ENCODE data around the gene ETV5. TPM values are rescaled to one million over a fixed set of nuclear protein-coding genes. Genes with fewer than 3 reads are reported as not detected.

Gene ETV5
- polyA plus RNA-seq, 1 donor: 29.3 TPM

DNA sequence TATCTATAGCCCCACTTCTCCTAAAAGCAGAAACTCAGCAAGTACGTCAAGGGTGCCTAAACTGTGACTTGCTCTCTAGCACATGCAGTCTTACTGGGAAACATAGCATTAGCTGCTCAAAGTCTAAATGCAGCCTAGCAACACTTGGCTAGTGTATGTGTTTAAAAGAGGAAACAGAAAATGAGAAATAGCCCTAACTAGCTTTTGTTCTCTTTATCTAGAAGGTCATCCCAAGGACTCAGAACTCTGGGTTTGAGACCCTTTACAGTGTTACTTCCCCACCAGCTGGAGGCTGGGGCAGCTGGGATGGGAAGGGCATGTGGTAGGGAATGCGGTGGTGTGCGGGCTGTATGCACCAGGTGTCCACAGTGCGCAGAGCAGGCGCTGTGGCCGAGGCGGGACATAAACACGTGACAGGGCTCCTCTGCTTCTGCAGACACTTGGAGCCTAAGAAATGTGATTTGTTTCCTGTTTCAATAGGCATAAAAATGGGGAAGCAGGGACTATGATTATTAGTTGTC is 13.3 kb downstream of the ETV5 start:
- DNase-seq (ENCODE audit: low read depth): no peak

DNA sequence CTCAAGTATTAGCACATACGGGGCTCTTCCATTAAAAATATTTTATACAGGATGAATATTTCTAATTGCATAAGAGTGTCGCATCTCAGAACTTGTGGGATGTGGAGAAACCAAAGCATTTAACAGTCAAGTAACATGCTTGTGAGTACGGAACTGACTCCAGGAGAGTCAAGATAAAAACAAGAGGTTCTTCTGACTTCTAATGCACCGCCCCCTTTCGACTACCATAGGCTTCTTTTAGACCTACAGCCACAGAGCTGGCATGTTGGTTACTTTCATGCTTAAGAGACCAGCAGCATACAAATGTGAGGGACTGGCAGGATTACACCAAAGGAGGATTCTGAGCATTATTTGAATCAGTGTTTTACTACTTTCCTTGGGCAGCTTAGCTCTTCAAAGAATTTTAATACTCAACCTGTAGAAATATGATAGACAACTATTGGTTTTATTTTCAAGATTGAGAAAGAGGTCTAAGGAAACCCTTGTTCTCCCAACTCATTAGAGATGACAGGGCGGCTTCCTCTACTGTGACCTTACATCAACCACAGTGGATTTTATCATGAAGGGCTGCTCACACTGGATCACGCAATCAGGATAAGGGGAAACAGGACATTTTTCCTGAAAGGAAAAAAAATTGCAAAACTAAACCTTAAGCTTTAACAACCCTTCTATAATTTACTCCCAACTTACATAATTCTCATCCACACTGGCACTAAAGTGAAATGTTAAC is 14.0 kb downstream of the ETV5 start:
- DNase-seq (ENCODE audit: low read depth): no peak

DNA sequence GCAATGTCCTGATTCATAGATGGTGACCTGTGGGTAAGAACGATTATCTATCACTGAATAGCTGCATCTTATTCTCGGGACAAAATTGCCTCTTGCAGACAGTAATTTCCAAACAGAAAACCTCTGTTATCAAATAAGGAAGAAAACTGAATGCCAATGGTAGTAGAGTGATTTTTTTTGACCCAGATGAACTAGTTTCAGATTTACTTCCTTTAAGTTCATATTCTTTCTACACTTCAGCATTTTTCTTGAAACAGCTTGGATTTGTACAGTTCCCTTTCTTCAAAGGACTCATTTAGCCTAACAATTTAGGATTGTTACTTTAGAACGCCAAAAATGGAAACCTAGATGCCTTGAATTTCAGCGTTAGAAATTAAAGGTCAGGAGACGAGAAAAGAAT is 14.6 kb downstream of the ETV5 start:
- no peak for DNase-seq (ENCODE audit: low read depth)

DNA sequence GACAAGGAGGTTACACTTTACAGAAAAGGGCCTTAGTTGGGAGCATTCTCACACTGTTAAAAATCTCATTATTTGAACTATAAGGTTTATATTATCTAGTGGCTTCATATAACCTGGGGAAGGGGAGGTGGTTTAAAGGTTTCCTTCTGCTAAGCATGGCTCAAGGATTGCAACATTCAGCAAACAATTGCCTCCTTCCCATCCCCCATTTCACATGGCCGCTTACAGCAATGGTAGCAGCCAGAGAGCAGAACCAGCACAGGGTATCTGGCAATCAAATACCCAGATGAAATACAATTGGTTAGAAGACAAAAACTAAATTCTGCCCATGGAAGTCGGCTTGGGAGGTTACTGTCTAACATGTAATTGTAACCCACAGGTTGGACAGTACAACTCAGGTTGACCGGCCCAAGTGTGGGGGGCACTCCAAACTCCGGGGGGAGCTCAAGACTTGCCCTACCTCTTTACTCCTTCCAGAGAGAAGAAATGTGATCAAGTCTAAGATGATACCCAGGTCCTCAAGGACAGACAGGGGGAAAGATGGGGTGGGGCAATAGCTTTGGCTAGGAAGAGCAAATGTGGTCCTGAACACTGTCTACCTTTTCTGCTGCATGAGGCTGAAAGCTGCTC is 15.5 kb downstream of the ETV5 start:
- no peak for DNase-seq (ENCODE audit: low read depth)

DNA sequence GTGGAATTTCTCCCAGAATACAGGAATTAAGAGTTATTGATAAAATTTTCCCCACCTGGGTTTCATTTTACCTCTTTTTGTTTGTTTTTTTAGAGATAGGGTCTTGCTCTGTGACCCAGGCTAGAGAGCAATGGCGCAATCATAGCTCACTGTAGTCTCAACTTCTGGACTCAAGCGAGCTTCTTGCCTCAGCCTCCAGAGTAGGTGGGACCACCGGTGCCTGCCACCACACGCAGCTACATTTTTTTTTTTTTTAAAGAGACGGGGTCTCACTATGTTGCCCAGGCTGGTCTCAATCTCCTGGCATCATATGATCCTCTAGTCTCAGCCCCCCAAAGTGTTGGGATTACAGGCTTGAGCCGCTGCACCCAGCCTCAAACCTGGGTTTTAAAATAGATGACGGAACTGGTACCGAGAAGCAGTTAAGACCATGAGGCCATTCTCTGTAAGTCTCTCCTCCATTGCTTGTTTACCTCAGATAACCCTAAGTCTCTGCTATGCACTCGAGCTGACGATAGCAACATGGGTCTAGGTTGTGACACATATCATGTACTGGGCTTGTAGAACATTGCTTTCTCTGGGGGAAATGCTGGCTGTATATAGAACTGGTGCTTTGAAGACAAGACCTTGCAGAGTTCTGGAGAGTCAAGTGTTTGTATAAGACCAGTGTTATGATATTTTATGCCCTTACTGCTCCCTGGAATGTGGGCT is 16.4 kb downstream of the ETV5 start:
- no peak for DNase-seq (ENCODE audit: low read depth)

DNA sequence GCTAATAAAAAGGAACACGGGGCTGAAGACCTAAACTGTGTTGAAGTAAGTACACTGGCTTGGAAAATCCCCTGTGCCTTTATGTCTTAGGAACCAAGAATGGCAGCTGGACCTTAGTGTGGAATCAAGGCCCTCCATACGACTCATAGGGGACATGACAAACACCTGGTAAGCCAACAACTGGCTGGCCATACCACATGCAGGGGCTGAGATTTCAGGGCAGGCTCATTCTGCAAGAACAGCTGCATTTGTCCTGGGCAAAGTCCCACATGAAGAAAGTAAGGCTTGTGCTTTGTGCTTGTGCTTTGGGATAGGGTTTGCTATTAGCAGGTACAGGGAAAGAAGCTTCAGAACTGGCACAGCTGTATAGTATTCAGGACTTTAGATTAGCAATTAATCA is 18.0 kb downstream of the ETV5 start:
- DNase-seq (ENCODE audit: low read depth): no peak

DNA sequence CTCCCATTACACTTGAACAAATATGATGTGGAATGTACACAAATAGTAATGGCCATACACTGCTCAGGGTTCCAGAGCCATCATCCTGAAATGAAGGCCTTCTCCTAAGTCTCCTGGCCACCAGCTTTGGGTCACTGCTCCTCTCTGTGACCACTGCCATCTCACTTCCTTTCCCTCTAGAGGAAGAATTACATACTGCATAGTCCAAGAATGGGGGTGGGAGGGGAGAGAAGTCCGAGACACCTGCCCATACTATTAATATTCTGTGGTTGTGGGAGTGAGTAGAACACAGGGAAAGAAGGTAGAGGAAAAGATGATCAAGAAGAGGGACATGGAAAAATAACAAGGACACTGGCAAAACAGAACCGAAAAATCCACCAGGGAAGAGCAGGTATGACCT is 20.6 kb downstream of the ETV5 start:
- no peak for DNase-seq (ENCODE audit: low read depth)

DNA sequence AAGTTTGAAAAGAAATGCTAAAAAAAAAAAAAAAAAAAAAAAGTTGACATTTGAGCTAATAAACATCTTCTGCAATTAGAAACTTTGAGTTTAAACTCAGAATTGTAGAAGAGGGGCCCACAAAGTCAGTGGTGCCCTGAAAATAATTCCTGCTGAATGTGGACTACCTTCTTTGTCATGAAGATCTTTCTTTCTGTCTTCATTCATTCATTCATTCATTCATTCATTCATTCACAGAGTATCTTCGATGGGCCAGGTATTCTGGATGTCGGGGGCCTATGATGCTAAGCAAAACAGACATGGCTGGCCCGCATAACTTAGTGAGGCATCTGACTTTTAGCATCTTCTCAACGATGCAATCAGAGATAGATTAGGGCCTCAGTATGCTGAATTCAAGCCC is 24.6 kb downstream of the ETV5 start:
- DNase-seq (ENCODE audit: low read depth): no peak

DNA sequence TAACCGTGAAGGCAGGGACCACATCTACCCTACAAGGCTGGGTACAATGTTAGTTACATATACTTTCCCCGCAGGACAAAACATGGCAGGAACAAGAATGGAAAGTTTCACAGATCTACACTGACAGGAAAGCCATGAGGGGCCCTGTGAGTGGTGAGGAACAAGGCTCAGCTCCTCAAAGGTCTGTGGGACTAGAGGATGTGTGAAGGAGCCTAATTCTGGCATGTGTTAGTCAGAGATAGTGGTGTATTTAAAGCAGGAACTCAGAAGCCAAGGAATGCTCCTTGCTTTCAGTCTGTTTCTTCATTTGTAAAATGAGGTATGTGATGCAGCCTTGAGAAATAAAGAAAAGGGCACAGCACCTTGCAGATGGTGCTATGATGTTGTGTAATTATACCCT is 25.1 kb downstream of the ETV5 start:
- DNase-seq (ENCODE audit: low read depth): no peak

DNA sequence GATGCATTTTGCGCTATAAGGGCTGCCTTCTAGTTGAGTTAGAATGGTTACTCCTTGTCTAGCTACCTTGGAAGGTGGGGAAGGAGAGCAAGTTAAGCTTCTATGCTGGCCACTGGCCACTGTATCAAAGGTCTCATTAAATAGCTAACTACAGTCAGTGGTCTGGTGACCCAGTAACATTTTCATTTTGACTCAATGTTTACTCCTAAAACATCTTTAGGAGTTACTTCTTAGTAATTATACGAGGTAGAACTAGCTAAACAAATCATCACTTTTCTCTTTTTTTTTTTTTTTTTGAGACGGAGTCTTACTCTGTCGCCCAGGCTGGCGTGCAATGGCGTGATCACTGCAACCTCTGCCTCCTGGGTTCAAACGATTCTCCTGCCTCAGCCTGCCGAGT is 26.7 kb downstream of the ETV5 start:
- no peak for DNase-seq (ENCODE audit: low read depth)

DNA sequence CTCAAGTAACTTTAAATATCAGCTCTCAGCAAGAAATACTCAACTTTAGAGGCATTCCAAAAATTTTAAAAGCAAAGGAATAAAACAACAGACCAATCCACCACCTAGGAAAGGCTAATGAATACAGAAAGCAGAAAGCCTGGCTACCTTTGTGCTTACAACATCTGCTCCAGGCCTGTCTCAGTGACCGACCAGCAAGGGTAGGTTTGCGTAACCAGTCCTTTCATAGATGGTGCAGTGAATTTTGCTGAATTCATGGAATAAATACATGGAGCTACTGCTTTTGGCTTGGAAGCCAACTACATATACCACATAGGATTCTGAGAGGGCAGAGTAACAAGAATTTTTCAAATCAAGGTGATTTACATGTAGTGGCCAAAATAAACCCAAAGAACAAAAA is 27.2 kb downstream of the ETV5 start:
- DNase-seq (ENCODE audit: low read depth): no peak

DNA sequence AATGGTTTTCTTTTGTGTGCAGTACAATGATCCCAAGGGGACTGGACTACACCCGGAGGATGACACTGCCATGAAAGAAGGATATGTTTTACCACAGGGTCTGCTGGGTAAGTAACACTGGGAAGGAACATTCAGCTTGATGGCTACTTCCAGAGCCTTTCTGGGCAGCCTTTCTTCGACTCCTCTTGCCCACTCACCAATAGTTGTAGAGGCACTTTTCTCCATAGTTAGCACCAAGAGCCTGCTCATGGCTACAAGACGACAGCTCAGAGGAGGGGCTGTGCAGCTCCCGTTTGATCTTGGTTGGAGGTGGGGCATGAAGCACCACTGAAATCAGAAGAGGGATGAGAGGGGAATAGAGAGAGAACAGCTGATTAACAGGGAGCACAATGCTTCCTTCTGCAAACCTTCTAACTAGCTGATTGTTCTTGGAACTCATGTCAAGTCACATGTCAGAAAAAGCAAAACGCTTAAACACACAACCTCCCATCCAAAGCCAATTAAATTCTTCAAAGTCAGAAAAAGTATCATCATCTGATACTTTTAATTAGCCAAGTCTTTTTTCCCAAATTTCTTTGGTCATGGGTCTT is 27.9 kb downstream of the ETV5 start:
- no peak for DNase-seq (ENCODE audit: low read depth)

DNA sequence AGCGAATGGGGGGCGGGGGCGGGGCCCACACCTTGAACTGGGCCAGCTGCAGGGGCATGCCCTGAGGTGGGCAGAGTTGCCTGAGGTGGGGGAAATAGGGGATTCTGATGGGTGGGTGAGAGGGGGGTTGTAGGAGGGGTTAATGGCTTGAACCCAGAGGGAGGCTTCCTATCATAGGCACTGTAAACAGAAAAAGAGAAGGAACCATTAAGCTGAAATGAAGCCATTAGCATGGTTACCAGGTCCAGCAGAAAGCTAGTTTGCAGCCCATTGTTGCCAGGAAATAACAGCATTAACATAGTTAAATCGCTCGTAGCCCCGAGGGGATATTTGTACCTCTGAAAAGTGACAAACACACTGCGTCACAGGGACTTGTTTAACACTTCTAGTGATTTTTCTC is 29.0 kb downstream of the ETV5 start:
- DNase-seq (ENCODE audit: low read depth): no peak

DNA sequence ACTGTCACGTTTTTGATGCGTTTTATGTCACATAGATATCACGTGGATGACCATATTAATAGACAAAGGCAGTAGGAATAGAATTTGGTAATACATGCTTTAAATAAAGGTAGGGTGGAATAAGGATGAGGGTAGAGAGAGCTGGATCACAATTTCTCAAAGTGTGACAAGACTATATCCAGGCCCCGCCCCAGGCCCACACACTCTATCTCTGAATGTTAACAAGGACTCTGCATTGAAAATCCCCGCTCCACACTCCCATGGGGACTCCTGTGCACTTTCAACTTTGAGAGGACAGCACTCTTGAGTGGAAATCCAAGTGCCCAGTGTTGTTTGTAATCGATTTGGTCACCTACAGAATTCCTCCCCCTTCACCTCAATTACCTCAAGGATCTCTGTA is 31.4 kb downstream of the ETV5 start:
- DNase-seq (ENCODE audit: low read depth): no peak

DNA sequence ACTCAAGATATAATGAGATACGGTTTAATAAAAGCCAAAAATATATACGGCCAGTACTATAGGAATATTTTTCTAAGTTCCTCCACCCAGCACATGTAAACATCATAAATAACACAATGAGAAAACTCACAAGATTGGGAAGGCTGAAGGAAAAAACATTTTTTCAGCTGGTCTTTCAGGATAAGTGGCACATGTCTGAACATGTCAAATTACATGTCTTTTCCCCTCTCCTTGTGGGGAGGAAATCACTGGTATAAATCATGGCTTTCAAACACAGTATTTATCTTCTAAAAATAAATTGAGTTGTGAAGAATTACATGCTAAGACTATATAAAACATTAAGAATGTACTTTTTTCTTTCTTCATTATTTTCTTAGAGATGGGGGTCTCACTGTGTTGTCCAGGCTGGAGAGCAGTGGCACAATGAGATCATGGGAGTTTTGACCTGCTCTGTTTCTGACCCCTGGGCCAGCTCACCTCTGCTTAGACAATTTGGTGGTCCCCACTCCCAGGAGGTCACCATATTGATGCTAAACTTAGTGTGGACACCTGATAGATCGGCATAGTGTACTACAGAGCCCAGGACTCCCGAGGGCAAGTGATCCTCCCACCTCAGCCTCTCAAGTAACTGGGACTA is 32.8 kb downstream of the ETV5 start:
- DNase-seq (ENCODE audit: low read depth): no peak

DNA sequence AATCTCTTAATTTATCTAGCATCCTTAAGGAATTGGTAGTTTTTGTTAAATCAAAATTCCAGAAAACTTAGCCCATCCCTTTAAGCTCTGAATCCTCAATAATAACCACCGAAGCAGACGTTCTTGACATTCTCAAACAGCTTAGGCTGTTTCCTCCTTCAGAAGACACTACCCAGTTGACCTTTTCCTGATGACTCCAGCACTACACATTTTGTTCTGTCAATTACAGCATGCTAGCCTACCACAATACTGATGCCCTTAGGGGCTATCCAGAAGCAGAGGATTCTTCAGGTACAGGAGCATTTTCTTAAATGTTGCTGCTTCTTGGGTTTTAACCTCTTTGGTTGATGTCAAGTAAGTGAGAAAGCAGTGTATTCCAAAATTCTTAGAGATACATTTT is 33.4 kb downstream of the ETV5 start:
- no peak for DNase-seq (ENCODE audit: low read depth)

DNA sequence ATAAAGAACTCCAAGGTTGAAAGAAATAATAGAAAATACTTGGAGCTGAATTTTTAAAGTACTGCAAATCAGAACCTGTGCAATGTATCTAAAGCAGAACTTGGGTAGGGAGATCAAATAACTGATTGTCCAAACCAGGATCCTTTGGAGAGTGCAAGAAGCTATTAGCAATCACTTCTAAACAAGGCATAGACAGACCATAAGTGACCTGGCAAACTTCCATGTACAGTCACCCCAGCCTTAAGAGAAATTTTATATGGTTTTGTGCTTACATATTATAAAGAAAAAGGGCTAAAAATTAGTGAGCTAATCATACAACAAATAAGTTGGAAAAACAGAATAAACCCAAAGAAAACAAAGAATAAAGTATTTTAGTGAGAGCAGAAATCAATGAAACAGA is 35.2 kb downstream of the ETV5 start:
- no peak for DNase-seq (ENCODE audit: low read depth)

DNA sequence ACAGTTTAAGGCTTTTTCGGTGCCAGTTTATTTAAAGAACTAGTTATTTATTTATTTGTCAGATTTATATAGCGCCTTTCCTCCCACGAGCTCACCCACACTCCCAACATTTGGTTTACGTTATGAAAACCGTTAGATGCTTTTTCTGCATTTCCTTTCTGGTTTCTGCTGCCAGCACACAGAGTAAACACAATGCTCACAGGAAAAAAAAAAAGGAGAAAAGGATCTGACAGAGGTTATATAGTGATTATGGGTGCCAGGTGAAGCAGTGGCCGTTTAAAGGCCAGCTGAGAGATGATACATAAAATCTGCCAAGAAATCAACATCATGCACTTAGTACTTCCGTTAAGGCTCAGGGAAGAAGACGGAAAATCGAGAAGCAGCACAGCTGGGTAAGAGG is 37.9 kb downstream of the ETV5 start:
- no peak for DNase-seq (ENCODE audit: low read depth)

DNA sequence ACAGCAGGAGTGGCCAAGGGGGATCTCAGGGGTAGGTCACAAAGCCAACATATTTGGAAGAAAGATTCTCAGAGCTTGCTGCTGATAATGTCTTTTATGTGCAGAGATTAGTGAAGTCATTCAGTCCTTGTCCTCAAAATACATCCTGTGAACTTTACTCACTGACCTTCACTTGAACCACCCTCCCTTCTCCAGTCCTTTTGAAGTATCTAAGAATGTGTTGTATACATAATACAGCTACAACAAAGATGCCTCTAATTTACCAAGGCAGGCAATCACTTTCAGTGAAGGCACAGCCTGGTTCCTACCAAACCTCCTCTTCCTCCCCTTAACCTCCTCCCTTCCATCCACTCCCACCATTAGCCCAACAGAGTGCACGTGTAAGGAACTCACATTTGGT is 38.3 kb downstream of the ETV5 start:
- no peak for DNase-seq (ENCODE audit: low read depth)

DNA sequence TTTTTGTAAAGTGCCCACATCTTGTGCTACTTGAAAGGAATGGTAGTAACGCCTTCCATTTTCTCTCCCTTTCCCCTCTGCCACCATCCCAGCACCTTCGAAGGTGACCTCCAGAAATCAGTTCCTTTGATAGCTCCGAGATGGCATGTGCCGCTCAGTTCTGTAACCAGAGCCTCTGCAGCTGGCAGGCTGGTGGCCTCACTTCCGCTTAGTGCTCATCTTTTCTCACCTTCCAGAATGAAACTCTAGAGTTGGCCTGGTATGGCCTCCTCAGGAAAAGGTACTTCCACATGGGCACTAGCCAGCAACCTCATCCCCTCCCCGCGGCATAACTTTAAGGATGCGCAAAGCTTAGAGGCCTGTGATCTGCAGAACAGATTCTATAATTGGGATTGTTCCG is 38.8 kb downstream of the ETV5 start:
- no peak for DNase-seq (ENCODE audit: low read depth)

DNA sequence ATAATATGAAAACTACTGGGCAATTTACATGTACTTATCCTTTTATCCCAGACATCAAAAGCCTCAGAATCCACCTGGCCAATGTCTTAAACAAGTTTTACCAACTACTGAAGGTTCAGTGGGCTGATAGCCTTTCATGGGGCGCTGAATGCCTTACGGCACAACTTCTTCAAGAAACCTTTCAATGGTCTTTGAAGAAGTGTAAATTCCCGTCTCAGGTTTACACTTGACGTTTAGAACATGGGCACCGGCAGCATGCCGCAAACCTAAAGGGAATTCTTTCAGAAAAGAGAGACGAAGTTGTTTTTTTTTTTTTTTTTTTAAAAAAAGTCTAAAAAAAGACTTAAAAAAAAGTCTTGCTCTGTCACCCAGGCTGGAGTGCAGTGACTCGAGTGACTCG is 39.7 kb downstream of the ETV5 start:
- no peak for DNase-seq (ENCODE audit: low read depth)

DNA sequence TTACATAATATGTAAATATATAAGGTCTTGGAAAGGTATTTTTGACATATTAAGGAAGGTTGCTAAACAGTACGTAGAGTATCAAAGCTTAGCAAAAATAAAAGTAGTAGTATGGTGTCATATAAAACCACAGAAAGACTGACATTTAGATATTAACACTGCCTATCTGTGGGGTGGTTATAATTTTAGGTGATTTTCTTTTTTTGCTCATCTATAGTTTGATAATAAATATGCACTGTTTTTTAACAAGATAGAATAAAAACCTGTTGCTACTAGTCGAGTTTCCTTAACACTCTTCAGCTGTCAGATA is 40.7 kb downstream of the ETV5 start:
- no peak for DNase-seq (ENCODE audit: low read depth)

Measured in forelimb muscle (tissue), 1 donor.